ENCODE results near the gene MINK1.
"Not testable (repeated sequence)": the region's sequence is repeated elsewhere in the genome, so short reads cannot be mapped to it uniquely, and the experiment has no call there.

The MINK1 gene

DNA sequence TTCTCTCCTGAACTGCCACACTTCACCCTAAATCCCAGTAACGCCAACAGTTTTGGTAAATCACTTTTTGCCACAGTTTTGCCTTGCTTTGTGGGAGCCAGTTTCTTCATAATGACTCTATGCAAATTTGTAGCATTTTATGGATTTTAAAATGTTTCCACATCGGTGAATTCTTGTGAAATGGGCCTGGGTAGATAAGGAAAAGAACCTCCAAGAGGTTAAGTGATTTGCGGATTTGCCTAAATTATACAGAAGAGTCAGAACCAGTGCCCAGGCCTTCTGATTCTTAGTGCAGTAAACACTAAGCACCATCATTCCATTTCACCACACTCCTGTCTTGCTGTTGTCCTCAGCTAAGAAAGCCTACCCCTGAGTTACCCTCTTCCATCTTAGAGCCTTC lies 17.9 kb downstream of the MINK1 start:
- H3K27ac ChIP-seq: no peak overlapping the region

DNA sequence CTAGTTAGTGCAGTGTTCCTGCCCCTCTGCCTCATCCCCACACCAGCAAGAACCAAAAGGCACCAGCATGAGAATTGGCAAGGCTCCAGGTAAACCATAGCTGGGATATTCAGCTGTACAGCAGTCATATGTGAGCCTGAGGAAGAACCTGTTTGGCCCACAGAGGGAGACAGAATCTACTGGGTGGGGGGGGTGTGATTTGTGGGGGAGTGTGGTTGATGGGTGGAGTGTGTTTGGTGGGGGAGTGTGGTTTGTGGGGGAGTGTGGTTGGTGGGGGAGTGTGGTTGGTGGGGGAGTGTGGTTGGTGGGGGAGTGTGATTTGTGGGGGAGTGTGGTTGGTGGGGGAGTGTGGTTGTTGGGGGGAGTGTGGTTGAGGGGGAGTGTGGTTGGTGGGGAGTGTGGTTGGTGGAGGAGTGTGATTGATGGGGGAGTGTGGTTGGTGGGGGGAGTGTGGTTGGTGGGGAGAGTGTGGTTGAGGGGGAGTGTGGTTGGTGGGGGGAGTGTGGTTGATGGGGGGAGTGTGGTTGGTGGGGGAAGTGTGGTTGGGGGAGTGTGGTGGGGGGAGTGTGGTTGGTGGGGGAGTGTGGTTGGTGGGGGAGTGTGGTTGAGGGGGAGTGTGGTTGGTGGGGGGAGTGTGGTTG lies 19.5 kb downstream of the MINK1 start:
- H3K27ac ChIP-seq: no peak overlapping the region
- TF ChIP-seq ZFX (IDR thresholded peaks at IDR 0.05) (no peak), CTCF (conservative IDR thresholded peaks at IDR 0.05) (no peak)

More for the DNA sequence above, 17.9 kb downstream of the MINK1 start:
- TF ChIP-seq CTCF (conservative IDR thresholded peaks at IDR 0.05) (no peak), ZFX (IDR thresholded peaks at IDR 0.05) (no peak)

- no peak overlapping the region for H3K27ac ChIP-seq
- TF ChIP-seq CTCF (conservative IDR thresholded peaks at IDR 0.05): no peak
- TF ChIP-seq ZFX (IDR thresholded peaks at IDR 0.05): no peak
These were observed 20.1 kb downstream of the MINK1 start for GRCh38 chr17:4853208-4853671.

GRCh38 chr17:4854111-4854681 lies 21.1 kb downstream of the MINK1 start:
- H3K27ac ChIP-seq: no peak overlapping the region
- TF ChIP-seq ZFX (IDR thresholded peaks at IDR 0.05) (no peak), CTCF (conservative IDR thresholded peaks at IDR 0.05) (no peak)

- H3K27ac ChIP-seq: no peak overlapping the region
- TF ChIP-seq CTCF (conservative IDR thresholded peaks at IDR 0.05) (no peak), ZFX (IDR thresholded peaks at IDR 0.05) (no peak)
These were observed 23.3 kb downstream of the MINK1 start for GRCh38 chr17:4856271-4856936.

DNA sequence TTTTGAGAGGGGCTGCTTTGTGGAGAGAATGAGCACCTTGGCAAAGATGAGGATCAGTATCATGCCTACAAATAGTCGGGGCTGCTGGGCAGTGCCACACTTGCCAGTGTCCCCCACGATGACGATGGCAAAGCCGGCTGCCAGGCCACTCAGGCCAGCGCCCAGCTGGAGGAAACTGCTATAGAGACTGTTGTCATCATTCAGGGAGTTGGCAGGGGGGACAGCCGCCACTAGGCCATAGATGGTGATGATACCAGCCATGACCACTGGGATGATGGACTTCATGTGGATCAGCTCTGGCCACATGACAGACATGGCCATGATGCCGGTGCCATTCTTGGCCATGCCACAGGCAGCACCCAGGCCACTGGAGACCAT lies 23.8 kb downstream of the MINK1 start:
- no peak overlapping the region for H3K27ac ChIP-seq
- TF ChIP-seq ZFX (IDR thresholded peaks at IDR 0.05) (no peak), CTCF (conservative IDR thresholded peaks at IDR 0.05) (no peak)

DNA sequence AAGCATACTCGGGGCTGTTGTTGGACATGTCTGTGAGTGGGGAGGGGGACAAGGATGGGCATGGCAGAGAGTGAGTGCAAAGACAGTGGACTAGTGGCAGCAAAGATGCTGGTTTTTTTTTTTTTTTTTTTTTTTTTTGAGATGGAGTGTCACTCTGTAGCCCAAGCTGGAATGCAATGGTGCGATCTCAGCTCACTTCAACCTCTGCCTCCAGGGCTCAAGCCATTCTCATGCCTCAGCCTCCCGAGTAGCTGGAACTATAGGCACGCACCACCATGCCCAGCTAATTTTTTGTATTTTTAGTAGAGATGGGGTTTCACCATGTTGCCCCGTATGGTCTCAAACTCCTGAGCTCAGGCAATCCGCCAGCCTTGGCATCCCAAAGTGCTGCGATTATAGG lies 24.2 kb downstream of the MINK1 start:
- not testable (repeated sequence) for H3K27ac ChIP-seq
